ENCODE measurements around the gene APEH.

APEH gene

GRCh38 chr3:49653621-49654020 is 20.5 kb upstream of the APEH start:
- Histone ChIP-seq H3K27me3 (ENCODE audit: insufficient read depth, low read depth) (no peaks in the 10 kb centered on the region), H4K20me1 (ENCODE audit: insufficient read depth) (no peaks in the 10 kb centered on the region), H2AFZ (ENCODE audit: low read depth) (no peak overlapping the region), H3K4me3 (IDR thresholded peaks at IDR 0.05; ENCODE audit: insufficient read depth, low read depth, low read length) (no peak overlapping the region), H3K4me2 (no peak overlapping the region), H3K36me3 (ENCODE audit: insufficient read depth) (no peaks in the 10 kb centered on the region), H3K79me2 (ENCODE audit: insufficient read depth, low read depth) (no peaks in the 10 kb centered on the region), H3K9ac (no peak overlapping the region), H3K4me1 (ENCODE audit: low read depth, poor library complexity, severe bottlenecking) (peaks cover 7% of the 10 kb centered on the region), H3K27ac (no peak overlapping the region)
- TF ChIP-seq CTCF (conservative IDR thresholded peaks at IDR 0.05; ENCODE audit: low read depth, low read length): no peak

- Histone ChIP-seq H3K27ac (no peak overlapping the region), H4K20me1 (ENCODE audit: insufficient read depth) (no peaks in the 10 kb centered on the region), H3K4me3 (IDR thresholded peaks at IDR 0.05; ENCODE audit: insufficient read depth, low read depth, low read length) (no peak overlapping the region), H3K27me3 (ENCODE audit: insufficient read depth, low read depth) (no peaks in the 10 kb centered on the region), H3K9ac (no peak overlapping the region), H3K79me2 (ENCODE audit: insufficient read depth, low read depth) (no peaks in the 10 kb centered on the region), H3K4me2 (no peak overlapping the region), H3K36me3 (ENCODE audit: insufficient read depth) (no peaks in the 10 kb centered on the region), H3K4me1 (ENCODE audit: low read depth, poor library complexity, severe bottlenecking) (peaks cover 7% of the 10 kb centered on the region), H2AFZ (ENCODE audit: low read depth) (no peak overlapping the region)
- TF ChIP-seq CTCF (conservative IDR thresholded peaks at IDR 0.05; ENCODE audit: low read depth, low read length): no peak
Observed at GRCh38 chr3:49654176-49654825, 19.9 kb upstream of the APEH start.

GRCh38 chr3:49654955-49655556 is 19.1 kb upstream of the APEH start:
- H2AFZ ChIP-seq (ENCODE audit: low read depth): no peak overlapping the region

GRCh38 chr3:49655731-49656285 is 18.3 kb upstream of the APEH start:
- peaks cover 7% of the 10 kb centered on the region for H3K4me1 ChIP-seq (ENCODE audit: low read depth, poor library complexity, severe bottlenecking)
- H3K36me3 ChIP-seq (ENCODE audit: insufficient read depth): no peaks in the 10 kb centered on the region
- H3K4me2 ChIP-seq: no peak overlapping the region
- H3K79me2 ChIP-seq (ENCODE audit: insufficient read depth, low read depth): no peaks in the 10 kb centered on the region
- no peak overlapping the region for H3K9ac ChIP-seq
- no peak for TF ChIP-seq CTCF (conservative IDR thresholded peaks at IDR 0.05; ENCODE audit: low read depth, low read length)
- no peak overlapping the region for H3K4me3 ChIP-seq (IDR thresholded peaks at IDR 0.05; ENCODE audit: insufficient read depth, low read depth, low read length)
- no peak overlapping the region for H2AFZ ChIP-seq (ENCODE audit: low read depth)
- no peaks in the 10 kb centered on the region for H3K27me3 ChIP-seq (ENCODE audit: insufficient read depth, low read depth)
- H4K20me1 ChIP-seq (ENCODE audit: insufficient read depth): no peaks in the 10 kb centered on the region
- H3K27ac ChIP-seq: no peak overlapping the region

More at GRCh38 chr3:49654955-49655556, 19.1 kb upstream of the APEH start:
- H3K36me3 ChIP-seq (ENCODE audit: insufficient read depth): no peaks in the 10 kb centered on the region
- no peak overlapping the region for H3K27ac ChIP-seq
- H3K4me1 ChIP-seq (ENCODE audit: low read depth, poor library complexity, severe bottlenecking): peaks cover 7% of the 10 kb centered on the region
- H3K4me3 ChIP-seq (IDR thresholded peaks at IDR 0.05; ENCODE audit: insufficient read depth, low read depth, low read length): no peak overlapping the region
- TF ChIP-seq CTCF (conservative IDR thresholded peaks at IDR 0.05; ENCODE audit: low read depth, low read length): no peak
- H3K27me3 ChIP-seq (ENCODE audit: insufficient read depth, low read depth): no peaks in the 10 kb centered on the region
- no peaks in the 10 kb centered on the region for H4K20me1 ChIP-seq (ENCODE audit: insufficient read depth)
- H3K9ac ChIP-seq: no peak overlapping the region
- H3K79me2 ChIP-seq (ENCODE audit: insufficient read depth, low read depth): no peaks in the 10 kb centered on the region
- no peak overlapping the region for H3K4me2 ChIP-seq

Measured in KMS-11 (cell line).